Limb (tissue), 2 donors: ENCODE measurements around the gene TBC1D2.
"Not testable (repeated sequence)": the region's sequence is repeated elsewhere in the genome, so short reads cannot be mapped to it uniquely, and the experiment has no call there.

Source experiments
- DNase-seq, 2 donors: peaks; one replicate each; pipeline ENCODE4 v3.0.0-alpha.2; 2016; ENCODE audit errors: extremely low spot score in 2 of 2

The TBC1D2 gene, protein sequence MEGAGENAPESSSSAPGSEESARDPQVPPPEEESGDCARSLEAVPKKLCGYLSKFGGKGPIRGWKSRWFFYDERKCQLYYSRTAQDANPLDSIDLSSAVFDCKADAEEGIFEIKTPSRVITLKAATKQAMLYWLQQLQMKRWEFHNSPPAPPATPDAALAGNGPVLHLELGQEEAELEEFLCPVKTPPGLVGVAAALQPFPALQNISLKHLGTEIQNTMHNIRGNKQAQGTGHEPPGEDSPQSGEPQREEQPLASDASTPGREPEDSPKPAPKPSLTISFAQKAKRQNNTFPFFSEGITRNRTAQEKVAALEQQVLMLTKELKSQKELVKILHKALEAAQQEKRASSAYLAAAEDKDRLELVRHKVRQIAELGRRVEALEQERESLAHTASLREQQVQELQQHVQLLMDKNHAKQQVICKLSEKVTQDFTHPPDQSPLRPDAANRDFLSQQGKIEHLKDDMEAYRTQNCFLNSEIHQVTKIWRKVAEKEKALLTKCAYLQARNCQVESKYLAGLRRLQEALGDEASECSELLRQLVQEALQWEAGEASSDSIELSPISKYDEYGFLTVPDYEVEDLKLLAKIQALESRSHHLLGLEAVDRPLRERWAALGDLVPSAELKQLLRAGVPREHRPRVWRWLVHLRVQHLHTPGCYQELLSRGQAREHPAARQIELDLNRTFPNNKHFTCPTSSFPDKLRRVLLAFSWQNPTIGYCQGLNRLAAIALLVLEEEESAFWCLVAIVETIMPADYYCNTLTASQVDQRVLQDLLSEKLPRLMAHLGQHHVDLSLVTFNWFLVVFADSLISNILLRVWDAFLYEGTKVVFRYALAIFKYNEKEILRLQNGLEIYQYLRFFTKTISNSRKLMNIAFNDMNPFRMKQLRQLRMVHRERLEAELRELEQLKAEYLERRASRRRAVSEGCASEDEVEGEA

DNA sequence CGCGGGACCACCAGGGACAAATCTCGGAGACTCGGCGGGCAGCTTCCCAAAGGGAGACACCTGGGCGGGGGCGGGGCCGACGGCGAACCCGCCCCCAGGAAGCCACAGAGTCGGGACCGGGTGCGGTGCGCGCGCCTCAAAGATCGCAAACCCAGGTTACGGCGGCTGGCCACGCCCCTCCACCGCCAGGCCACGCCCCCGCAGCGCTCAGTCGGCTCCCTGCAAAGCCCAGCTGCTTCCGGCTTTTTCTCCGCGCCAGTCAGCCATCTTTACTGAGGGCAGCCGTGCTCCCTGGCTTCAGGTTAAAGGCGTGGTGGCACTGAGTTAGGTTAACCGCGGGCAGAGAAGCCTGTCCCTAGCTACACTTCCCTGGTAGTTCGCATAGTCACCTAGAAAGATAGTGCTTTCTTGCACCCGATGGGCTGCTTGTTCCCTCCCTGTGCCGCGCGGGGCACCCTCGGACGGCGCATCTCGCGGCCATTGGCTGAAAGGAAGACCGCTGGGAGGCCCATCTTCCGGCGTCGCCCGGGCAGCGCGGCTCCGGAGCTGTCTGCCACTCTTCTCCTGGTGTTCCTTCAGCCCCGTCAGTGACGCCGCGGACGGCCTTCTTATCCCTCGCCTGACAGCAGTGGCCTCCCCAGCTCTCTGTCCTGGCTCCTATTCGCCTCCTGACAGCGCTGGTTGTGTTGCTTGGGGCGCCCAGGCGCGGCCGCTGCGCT is at the start of gene TBC1D2:
Gene TBC1D2 (minus strand): TSS at position 72 of the 719 bp plus-strand sequence. CDS start 108 bp downstream, outside the sequence.
- peak; percentile 95 to 96 for DNase-seq

DNA sequence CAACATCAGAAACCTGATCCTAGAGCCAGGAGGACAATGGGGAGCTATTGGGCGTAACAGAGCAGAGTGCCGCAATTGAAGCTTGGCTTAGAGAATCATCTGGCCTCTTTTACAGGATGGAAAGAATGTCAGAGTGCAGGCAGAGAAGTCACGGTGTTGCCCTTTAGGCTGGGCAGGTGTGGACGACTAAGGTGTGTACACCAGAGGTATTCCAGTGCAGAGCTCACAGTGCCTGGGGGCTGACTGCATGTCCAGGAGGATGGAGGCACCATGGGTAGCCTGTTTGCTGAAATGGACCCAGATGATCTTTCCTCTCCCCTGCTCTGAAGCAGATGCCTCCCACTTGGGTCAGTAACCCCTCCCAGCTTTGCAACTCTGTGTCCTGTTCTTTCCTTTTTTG is 48.9 kb upstream of the TBC1D2 start:
- no peak for DNase-seq

DNA sequence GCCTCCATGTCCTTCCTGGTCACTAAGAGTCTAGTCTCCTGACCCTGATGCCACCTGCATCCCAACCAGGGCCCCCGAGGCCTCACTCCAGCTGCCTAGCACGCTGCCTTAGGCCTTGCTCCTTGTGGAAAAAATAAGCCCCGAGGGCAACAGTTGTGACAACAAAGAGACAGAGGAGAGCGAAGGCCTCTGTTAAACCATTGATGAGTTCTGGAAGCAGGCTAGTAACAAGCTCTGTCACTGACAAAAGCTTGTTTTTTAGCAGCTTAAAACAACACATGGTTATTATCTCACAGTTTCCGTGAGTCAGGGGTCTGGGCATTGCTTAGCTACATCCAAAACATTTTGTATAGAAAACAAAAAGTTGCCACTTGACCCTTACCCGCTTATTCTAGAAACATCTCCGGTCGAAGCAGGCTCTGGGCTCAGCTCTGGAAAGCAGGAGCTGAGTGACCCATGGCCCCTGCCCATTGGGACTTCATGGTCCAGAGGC is 48.2 kb upstream of the TBC1D2 start:
- no peak for DNase-seq

DNA sequence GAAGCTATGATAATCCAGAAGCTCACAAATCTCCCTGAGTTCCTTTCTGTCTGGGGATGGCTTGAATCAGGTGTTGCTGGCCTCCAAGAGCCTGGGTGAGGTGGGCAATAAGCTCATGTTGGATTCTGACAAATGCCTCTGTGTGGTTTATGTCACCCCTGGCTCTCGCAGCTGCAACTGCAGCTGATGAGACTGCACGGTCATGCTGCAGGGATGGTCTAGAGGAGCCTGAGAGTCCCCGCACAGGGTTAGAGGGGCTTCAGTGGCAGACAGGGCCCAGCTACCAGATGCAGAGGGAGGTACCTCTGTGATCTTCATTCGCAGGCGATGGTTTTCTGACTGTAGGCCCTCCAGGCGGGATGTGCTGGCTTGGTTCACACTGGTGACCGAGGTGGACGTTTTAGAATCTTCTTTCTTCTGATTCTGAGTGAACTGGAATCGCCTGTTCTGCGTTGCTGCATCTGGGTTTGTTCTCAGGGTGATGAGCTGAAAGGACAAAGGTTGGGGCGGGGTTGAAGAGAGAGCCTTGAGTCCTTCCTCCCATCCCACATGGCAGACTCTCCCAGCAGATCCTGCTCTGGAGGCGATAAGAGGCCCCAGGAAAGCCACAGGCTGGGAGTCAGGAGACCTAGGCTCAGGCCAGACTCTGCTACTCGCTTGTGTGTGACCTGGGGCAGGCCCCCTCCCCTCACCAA is 47.6 kb upstream of the TBC1D2 start:
- DNase-seq = no peak

DNA sequence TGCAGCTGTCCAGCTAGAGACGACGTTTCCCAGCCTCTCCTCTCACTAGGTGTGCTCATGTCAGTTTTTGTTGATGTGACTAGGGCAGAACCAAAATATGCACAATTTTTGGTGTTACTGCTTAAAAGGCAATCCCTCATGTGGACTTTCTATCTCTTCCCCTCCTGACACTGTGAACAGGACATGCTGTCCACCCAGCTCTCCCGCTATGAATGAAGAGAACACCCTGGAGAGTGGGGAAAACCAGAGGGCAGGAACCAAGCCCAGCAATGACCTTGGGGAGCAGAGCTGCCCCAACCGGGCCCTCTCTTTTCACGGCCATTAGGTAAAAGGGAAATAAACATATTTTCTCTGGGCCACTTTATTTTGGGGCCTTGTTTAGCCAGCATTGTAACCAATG is 46.7 kb upstream of the TBC1D2 start:
- no peak for DNase-seq

DNA sequence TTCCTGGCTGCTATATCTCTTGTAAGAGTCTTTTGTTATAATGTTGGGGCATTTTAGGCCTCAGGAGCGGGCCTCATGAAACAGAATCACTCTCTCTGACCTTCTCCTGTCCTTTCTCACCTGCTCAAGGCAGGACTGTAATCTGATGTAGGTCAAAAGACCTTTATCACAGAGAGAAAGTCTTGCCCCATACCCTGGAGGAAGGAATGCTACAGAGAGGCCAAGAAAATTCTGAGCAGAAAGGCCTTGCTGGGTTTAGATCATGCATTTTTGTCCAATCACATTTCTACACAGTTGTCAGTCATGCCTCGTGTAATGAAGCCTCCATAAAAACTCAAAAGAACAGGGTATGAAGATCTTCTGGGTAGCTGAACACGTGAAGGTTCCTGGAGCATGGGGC is 45.2 kb upstream of the TBC1D2 start:
- DNase-seq = no peak

DNA sequence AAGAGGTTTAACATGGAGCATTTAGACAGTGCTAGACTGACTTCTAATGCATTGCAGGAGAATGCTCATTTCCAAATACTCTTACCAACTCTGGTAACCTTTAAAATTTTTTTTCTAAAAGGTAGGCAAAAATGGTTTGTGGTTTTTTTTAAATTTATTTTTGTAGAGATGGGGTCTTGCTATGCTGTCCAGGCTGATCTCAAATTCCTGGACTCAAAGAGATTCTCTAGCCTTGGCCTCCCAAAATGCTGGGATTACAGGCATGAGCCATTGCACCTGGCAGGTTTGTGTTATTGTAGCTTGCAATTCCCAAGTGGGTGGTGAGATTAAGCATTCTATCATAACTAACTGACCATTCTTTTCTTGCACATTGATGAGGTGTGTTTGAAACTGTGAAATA is 43.0 kb upstream of the TBC1D2 start:
- no peak for DNase-seq

DNA sequence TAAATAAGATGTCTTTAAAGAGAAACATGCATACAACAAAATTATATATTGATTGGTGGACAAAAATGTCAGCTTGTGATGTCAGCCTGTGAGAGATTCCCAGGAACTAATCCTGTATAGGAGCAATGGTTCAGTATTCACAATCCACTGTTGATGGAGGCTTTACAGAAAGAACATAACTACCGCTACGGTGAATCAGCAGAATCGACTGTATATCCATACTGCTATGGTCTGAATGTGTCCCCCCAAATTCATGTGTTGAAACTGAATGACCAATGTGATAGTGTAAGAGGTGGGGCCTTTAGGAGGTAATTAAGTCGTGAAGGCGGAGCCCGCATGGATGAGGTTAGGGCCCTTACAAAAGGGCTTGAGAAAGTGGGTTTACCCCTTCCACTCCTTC is 40.4 kb upstream of the TBC1D2 start:
- no peak for DNase-seq

DNA sequence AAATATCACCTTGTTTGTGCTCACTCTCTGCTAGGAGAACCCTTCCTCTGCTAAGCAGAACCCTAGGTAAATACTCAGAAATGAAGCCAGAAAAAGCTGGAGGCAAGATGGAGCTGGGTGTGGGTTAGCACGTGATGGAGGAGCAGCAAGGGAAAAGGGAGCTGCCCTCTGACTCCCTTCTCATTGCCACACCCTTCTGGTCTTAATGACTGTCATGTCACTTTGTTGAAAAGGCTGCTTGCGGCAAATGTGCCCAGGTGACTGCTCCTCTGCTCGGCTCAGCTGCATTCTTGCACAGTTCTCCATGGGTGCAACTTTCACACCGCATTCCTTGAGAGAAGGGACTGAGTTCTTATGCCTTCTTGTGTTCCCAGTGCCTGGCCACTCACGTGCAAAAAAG is 36.4 kb upstream of the TBC1D2 start:
- no peak for DNase-seq

DNA sequence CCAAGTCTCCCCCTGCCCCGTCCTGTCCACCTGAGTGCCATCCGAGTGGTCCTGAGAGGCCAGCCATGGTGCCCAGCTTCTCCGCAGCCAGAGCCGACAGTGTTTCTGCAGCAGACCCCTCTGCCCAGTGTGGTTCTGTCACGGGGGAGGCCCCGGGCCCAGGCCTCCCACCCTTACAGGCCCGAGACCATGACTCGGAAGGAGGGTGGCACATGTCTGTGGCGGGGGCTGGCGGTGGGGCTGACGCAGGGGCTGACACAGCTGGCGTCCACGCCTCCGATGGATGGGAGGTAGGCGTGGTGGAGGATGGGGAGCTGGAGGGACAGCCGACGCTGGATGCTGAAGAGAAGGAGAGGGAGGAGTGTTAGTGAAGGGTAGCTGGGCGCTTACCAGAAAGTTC is 35.0 kb upstream of the TBC1D2 start:
- DNase-seq = no peak

DNA sequence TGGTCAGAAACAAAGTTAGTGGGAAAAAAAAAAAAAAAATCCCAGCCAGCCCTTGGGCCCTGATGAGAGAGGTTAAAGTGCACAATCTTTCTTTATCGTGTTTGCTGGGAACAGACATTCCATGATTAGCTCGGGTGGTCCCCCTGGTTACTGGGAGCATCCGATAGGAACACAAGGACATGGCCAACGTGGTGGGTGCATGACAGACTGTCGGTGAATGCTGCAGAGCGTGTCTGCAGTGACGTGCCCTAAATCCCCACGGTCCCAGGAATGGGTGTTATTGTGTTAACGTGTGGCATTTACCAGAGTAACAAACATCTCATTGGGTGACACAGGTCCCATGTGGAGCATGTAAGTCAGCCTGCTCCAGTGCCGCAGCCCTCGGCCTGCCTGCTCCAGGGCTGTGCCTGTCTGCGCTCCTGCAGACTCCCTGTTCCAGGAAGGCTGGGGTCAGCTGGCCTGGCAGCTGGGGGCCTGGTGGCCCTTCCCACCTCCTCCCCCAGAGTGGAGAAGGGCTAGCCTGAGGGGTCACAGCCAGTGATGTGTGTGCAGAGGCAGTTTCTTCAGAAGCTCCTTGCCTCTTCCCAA is 34.3 kb upstream of the TBC1D2 start:
- DNase-seq = no peak

DNA sequence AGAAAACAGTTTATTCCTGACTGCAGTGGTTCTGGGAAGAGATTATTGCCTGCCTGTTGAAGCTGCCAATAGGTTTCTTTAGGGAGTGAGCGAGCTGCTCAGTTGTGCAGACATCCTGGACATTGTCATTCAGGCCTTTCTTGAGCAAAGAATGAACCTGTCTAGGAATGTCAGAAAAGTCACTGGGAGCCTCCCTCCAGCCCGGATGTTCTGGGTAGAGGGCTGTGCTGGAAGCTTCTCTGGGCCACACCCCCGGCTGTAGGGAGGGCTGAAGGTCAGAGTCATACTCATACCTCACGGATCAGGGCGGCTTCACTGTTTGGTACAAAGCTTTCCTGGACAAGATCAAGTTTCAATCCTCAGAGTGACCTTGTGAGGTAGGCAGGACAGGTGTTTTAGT is 33.4 kb upstream of the TBC1D2 start:
- DNase-seq = no peak

DNA sequence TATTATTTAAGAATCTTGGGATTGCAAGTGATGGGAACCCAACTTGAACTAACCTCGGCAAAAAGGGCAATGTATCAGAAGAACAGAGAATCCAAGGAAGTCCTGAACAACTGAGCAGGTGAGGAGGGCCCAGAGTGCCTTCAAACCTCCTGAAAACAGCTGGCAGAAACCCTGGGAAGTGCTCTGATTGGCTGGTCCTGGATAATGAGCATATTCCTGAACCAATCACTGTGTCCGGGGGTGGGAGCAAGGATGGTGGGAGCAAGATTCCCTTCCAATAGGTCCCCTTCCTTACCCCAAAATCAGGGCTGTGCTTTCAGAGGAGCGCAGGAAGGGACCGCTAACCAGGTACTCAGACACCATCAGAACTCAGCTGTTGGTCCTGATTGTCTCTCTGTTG is 31.9 kb upstream of the TBC1D2 start:
- no peak for DNase-seq

DNA sequence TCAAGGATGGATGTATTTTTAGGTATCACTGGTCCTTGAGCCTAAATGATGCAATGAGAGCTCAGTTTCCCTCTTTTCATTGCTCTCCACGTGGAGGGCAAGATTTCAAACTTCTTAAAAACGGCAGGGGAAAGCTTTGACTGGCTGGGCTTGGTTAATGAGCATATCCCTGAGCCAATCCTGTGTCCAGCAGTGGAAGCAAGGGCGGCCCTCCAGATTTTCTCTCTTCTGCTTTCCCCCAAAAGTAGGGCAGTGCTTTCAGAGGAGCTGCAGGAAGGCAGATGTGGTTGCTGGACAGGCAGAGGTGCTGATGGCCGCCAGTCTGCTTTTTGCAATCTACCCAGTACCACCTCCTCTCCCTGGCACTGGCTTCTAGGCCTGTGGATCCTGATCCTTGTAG is 30.0 kb upstream of the TBC1D2 start:
- DNase-seq = no peak

DNA sequence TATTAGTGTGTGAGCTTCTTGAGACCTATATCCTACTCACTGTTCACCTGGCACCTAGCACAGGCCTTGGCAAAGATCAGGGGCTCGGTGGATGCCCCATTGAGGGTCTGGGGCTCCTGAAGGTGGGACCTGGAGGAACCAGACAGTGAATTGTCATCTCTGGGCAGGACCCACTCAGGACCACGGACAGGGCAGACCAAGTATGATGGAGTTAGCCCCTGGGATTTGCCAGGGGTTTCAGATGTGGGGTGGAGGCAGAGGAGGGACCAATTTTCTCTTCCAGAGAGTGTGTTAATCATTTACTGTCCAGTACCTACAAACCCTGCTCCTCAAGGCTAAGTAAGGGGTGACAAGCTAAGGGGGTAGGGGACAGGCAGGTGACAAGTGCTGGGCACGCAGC is 29.3 kb upstream of the TBC1D2 start:
- no peak for DNase-seq

DNA sequence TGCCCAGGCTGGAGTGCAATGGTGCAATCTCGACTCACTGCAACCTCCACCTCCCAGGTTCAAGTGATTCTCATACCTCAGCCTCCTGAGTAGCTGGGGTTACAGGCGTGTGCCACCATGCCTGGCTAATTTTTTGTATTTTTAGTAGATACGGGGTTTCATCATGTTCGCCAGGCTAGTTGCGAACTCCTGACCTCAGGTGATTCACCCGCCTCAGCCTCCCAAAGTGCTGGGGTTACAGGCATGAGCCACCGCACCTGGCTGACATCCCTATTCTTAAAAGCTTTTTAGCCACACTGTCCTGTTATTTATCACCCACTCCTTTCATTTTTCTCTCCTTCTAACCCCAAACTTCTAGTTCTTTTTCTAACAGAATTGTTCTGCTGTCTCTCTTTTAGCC is 27.7 kb upstream of the TBC1D2 start:
- DNase-seq = not testable (repeated sequence)

DNA sequence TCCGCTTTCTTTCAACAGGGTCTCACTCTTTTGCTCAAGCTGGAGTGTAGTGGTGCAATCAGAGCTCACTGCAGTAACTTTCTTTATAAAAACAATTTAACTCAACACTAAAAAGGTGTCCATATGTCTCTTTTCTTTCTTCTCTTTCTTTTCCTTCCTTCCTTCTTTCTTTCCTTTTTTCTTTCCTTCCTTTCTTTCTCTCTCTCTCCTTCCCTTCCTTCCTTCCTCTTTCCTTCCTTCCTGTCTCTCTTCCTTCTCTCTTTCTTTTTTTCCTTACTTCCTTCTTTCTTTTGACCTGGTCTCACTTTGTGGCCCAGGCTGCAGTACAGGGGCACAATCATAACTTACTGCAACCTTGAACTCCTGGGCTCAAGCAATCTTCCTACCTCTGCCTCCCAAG is 25.8 kb upstream of the TBC1D2 start:
- DNase-seq = no peak

DNA sequence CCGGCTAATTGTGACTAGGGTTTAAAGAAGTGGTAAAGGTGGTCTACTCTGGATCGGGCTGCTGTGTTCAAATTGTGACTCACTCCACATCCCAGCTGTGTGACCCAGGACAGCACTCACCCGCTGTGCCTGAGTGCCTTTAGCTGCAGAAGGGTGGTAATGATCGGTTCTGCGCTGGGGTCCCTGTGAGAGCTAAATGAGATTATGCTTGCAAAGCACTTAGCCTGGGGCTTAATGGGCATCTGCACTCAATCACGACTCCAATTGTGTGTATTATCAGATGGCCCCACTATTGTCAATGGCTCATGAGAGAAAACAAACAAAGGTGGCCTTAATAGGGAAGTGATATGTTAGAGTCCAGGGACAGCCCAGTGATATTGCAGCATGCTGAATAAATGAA is 25.1 kb upstream of the TBC1D2 start:
- no peak for DNase-seq

DNA sequence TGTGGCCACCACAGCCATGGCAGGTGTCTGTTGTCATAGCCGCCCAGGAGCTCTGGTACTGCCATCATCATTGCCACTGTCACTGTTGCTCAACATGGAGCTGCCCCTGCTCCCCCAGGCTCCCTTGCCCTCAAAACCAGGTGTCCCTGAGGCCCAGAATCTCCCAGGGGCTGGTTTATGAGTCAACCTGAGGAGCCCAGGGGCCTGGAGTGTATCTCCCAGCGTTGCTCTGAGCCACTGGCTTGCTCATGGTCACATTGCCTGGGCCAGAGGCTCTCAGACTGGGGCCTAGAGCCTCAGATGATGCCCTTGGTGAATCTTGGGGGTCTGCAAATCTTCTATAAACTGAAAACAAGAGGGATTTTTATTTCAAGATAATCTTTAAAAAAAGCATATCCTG is 24.7 kb upstream of the TBC1D2 start:
- no peak for DNase-seq

DNA sequence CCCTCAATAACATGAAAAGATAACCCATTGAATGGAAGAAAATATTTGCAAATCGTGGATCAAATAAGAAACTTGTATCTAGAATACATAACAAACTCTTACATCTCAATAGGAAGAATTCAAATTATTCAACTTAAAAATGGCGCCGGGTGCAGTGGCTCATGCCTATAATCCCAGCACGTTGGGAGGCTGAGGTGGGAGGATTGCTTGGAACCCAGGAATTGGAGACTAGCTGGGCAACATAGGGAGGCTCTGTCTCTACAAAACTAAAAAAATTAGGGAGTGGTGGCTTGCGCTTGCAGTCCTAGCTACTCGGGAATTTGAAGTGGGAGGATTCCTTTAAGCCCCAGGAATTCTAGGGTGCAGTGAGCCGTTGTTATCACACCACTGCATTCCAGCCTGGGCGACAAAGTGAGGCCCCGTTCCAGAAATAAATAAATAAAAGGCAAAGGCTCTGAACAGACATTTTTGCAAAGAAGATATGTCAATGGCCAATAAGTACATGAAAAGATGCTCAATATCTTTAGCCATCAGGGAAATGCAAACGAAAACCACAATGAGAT is 21.5 kb upstream of the TBC1D2 start:
- DNase-seq = no peak
